Right lobe of liver (tissue), 6 donors: Measurements from ENCODE around the gene SULT1C2. TPM values are rescaled to one million over a fixed set of nuclear protein-coding genes. Genes with fewer than 3 reads are reported as not detected.

Experiments
- ATAC-seq, 4 donors: fragments of 200-7000 bp; cut with Tn5 transposase; one replicate each; pipeline ENCODE4 v1.9.1; 2020; ENCODE audit warnings: mild to moderate bottlenecking in 4 of 4, moderate library complexity in 4 of 4
- DNase-seq, 3 donors: peaks; one replicate each; pipeline ENCODE4 v3.0.0-alpha.2; 2020
- H3K27ac ChIP-seq, 3 donors: fragments of 200-600 bp; one replicate each; pipeline ENCODE4 v1.8.0; 2022
- H3K27me3 ChIP-seq, 2 donors: fragments of 200-600 bp; one replicate each; pipeline ENCODE4 v1.8.0; 2022
- H3K36me3 ChIP-seq, 4 donors: fragments of 200-600 bp; sonication (generic) in 1 of 4; one replicate each; pipeline versions ENCODE4 v1.5.1 to v1.8.0; 2017 to 2022; ENCODE audit warnings: control low read depth in 1 of 4
- H3K4me1 ChIP-seq, 4 donors: fragments of 200-600 bp; sonication (generic) in 1 of 4; one replicate each; pipeline versions ENCODE4 v1.5.1 to v1.8.0; 2017 to 2022; ENCODE audit warnings: control low read depth in 1 of 4
- H3K4me3 ChIP-seq, 3 donors: fragments of 200-600 bp; one replicate each; pipeline ENCODE4 v1.8.0; 2022
- H3K9me3 ChIP-seq, 4 donors: fragments of 200-600 bp; sonication (generic) in 1 of 4; one replicate each; pipeline versions ENCODE4 v1.5.1 to v1.8.0; 2017 to 2022; ENCODE audit warnings: control low read depth in 1 of 4
- POLR2A ChIP-seq: fragments of 450-650 bp; IDR thresholded peaks from one replicate; pipeline ENCODE4 v1.6.1; 2017; ENCODE audit warnings: antibody characterized with exemption, mild to moderate bottlenecking
- WGBS: methylation state at CpG from one replicate; pipeline ENCODE4 v1.1.6; 2018; ENCODE audit warnings: low coverage, low lambda C conversion rate; ENCODE audit not compliant: insufficient coverage; ENCODE audit errors: missing lambda C conversion rate; 5-methylcytosine and 5-hydroxymethylcytosine counted together
- intact Hi-C, 2 donors: fragments of 100-400 bp; cut with DNase I; formaldehyde crosslinking; loops; one replicate each; pipeline versions ENCODE4 v1.11.2 to v1.14.1; 2022
- total RNA-seq, 6 experiments: library from RNA; depleted of rRNA in 2 of 6; stranded (reverse); fragments of >200 nt in 2 of 6; fragmentation: NEBNext Ultra II Directional in 3 of 6; extraction: Animal tissue kit (Norgen Biotek cat#: 25700) in 3 of 6; gene quantifications; one replicate each; pipeline versions ENCODE4 v1.1.0 to v1.2.4, GENCODE V29; 2016 to 2023
- TF ChIP-seq, protein P1 (sequence below), 4 donors: fragments of 200-600 bp in 3 of 4; fragments of 450-650 bp in 1 of 4; IDR thresholded peaks; one replicate each; pipeline versions ENCODE4 v1.5.1 to v1.8.0; 2016 to 2022; ENCODE audit warnings: antibody characterized with exemption in 4 of 4, mild to moderate bottlenecking in 2 of 4
- donor health status: DM: no; HTN: yes; CAD: no.
- donor health status: DM: no; HTN: no; CAD: no.
- donor health status: DM: no; HTN: no; CAD: no.
- donor health status: DM: no; HTN: yes; CAD: no.
- donor health status: DM: no; HTN: yes; CAD: no.

The SULT1C2 gene
- total RNA-seq, 6 experiments from 2014 or later: 0.87 to 31.2 (median 2.0) TPM; not detected in 1

- DNase-seq: no peak
- Histone ChIP-seq H3K4me1 (no peaks in the 10 kb centered on the region), H3K27me3 (no peaks in the 10 kb centered on the region), H3K27ac (no peak overlapping the region), H3K4me3 (no peak overlapping the region), H3K36me3 (peaks cover 0 to 21% (median 0%) of the 10 kb centered on the region in 4 donors), H3K9me3 (no peaks in the 10 kb centered on the region)
- TF ChIP-seq, protein P1, sequence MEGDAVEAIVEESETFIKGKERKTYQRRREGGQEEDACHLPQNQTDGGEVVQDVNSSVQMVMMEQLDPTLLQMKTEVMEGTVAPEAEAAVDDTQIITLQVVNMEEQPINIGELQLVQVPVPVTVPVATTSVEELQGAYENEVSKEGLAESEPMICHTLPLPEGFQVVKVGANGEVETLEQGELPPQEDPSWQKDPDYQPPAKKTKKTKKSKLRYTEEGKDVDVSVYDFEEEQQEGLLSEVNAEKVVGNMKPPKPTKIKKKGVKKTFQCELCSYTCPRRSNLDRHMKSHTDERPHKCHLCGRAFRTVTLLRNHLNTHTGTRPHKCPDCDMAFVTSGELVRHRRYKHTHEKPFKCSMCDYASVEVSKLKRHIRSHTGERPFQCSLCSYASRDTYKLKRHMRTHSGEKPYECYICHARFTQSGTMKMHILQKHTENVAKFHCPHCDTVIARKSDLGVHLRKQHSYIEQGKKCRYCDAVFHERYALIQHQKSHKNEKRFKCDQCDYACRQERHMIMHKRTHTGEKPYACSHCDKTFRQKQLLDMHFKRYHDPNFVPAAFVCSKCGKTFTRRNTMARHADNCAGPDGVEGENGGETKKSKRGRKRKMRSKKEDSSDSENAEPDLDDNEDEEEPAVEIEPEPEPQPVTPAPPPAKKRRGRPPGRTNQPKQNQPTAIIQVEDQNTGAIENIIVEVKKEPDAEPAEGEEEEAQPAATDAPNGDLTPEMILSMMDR (IDR thresholded peaks at IDR 0.05): no peak
- no peak for TF ChIP-seq POLR2A
- intact Hi-C loops: no loop called here
- WGBS: 21% methylated on average over 4 of the region's 4 CpGs
- ATAC-seq: no peak
Observed at GRCh38 chr2:108293850-108294249, 5.2 kb downstream of the SULT1C2 start.

DNA sequence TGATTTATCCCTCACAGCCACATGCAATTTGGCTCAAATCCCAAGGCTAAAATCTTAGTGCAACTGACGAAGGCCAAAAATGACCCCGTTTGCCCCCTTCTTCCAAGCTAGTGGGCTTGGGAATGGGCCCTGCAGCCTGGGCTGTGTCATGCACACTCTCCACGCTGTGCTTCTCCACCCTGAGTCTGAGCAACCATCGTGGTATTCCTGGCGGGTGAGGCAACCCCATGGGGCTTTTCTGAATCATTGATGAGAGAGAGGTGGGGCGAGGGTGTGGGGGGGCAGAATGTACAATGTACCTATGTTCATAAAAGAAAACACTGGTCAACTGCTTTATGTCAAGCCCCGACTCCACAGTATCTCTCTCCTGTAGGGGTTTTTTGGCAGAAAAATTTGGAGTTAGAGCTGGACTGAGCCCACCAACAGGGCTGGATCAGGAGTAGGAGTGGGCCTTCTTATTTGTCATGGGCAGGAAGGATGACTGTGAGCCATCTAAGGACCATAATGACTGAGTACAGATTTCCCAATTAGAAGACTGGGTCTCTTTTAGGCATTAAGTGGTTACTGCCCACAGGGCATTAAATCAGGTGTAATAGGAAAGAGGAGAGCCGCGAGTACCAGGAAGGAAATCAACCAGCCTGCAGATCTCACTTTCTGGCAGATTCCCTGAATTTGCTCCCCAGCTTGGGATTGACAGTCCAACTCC lies 8.9 kb downstream of the SULT1C2 start:
- no peak for TF ChIP-seq POLR2A
- TF ChIP-seq, protein P1 (IDR thresholded peaks at IDR 0.05): no peak
- H3K9me3 ChIP-seq: no peaks in the 10 kb centered on the region
- no peaks in the 10 kb centered on the region for H3K4me1 ChIP-seq
- ATAC-seq (no peak), DNase-seq (no peak)
- intact Hi-C loops: no loop called here
- 60% methylated on average over 7 of the region's 9 CpGs for WGBS
- no peak overlapping the region for H3K4me3 ChIP-seq
- no peak overlapping the region for H3K27ac ChIP-seq
- H3K27me3 ChIP-seq: no peaks in the 10 kb centered on the region
- H3K36me3 ChIP-seq: peaks cover 0 to 25% (median 0%) of the 10 kb centered on the region in 4 donors

- DNase-seq: no peak
Observed at GRCh38 chr2:108301558-108301957, 12.9 kb downstream of the SULT1C2 start.

DNA sequence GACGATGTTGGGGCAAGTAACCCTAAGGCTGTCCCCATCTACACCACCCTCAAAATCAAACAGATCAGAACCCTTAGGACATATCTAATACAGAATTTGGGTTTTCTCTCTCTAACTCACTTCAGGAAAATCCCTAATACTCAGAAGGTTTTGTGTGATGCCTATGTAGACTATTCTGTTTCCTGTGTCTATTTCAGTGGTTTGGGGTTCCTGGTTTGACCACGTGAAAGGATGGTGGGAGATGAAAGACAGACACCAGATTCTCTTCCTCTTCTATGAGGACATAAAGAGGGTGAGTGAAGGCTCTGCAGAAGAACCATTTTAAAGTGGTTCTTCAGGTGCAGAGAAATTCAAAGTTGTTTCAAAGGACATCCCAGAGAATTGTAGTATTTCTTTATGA lies 16.3 kb downstream of the SULT1C2 start:
- H3K36me3 ChIP-seq: peaks cover 0 to 6% (median 0%) of the 10 kb centered on the region in 4 donors
- H3K27me3 ChIP-seq: no peaks in the 10 kb centered on the region
- intact Hi-C loops: no loop called here
- ATAC-seq: no peak
- H3K27ac ChIP-seq: no peak overlapping the region
- H3K9me3 ChIP-seq: no peaks in the 10 kb centered on the region
- H3K4me1 ChIP-seq: no peaks in the 10 kb centered on the region
- no peak overlapping the region for H3K4me3 ChIP-seq
- DNase-seq: no peak
- no peak for TF ChIP-seq POLR2A
- TF ChIP-seq, protein P1 (IDR thresholded peaks at IDR 0.05): no peak
- WGBS: 45% methylated on average over 2 of the region's 2 CpGs

More at GRCh38 chr2:108301558-108301957, 12.9 kb downstream of the SULT1C2 start:
- Histone ChIP-seq H3K27me3 (no peaks in the 10 kb centered on the region), H3K9me3 (no peaks in the 10 kb centered on the region), H3K4me1 (no peaks in the 10 kb centered on the region), H3K36me3 (peaks cover 0 to 10% (median 0%) of the 10 kb centered on the region in 4 donors), H3K27ac (no peak overlapping the region), H3K4me3 (no peak overlapping the region)
- ATAC-seq: no peak
- 62% methylated on average over 5 of the region's 7 CpGs for WGBS
- intact Hi-C loops: no loop called here
- TF ChIP-seq POLR2A: no peak
- TF ChIP-seq, protein P1 (IDR thresholded peaks at IDR 0.05): no peak
